ENCODE measurements around the gene CBFA2T2. TPM values are rescaled to one million over a fixed set of nuclear protein-coding genes. Genes with fewer than 3 reads are reported as not detected.

CBFA2T2 gene
- total RNA-seq, 2 experiments from 2014 or later, result 17.9 to 18.6 TPM

GRCh38 chr20:33655164-33655563, 165.3 kb downstream of the CBFA2T2 start:
- H3K27me3 ChIP-seq (ENCODE audit: control insufficient read depth in 1 of 2, insufficient read depth in 2 of 2, low read length in 2 of 2), result no peaks in the 10 kb centered on the region
- POLR2A ChIA-PET, result no interaction called here
- no peak for TF ChIP-seq CTCF (IDR thresholded peaks at IDR 0.05)
- H3K4me3 ChIP-seq (ENCODE audit: low read length), result no peak overlapping the region
- no peak for ATAC-seq (ENCODE audit: poor library complexity)
- Mint-ChIP-seq H3K4me1 (ENCODE audit: low read depth) (no peaks in the 10 kb centered on the region), H3K27me3 (no peaks in the 10 kb centered on the region), H3K27ac (no peak overlapping the region), H3K9me3 (no peaks in the 10 kb centered on the region), H3K4me3 (no peak overlapping the region), H3K36me3 (ENCODE audit: low read depth) (no peaks in the 10 kb centered on the region)
- no peaks in the 10 kb centered on the region for H3K36me3 ChIP-seq (ENCODE audit: insufficient read depth, low read length)
- DNase-seq, result no peak
- H3K9me3 ChIP-seq (ENCODE audit: control insufficient read depth in 1 of 2, insufficient read depth in 1 of 2, low read length in 2 of 2), result no peaks in the 10 kb centered on the region
- no peak overlapping the region for H3K27ac ChIP-seq (ENCODE audit: low read depth in 1 of 2, low read length in 2 of 2)
- no peaks in the 10 kb centered on the region for H3K4me1 ChIP-seq (ENCODE audit: insufficient read depth, low read length)
- CTCF ChIA-PET, result no interaction called here
- intact Hi-C loops (cut with DNase I, micrococcal nuclease), result no loop called here

GRCh38 chr20:33656010-33656782, 166.3 kb downstream of the CBFA2T2 start:
- no peak for TF ChIP-seq CTCF (IDR thresholded peaks at IDR 0.05)
- H3K4me1 ChIP-seq (ENCODE audit: insufficient read depth, low read length), result no peaks in the 10 kb centered on the region
- no peak for ATAC-seq (ENCODE audit: poor library complexity)
- no peak overlapping the region for H3K4me3 ChIP-seq (ENCODE audit: low read length)
- H3K27ac ChIP-seq (ENCODE audit: low read depth in 1 of 2, low read length in 2 of 2), result no peak overlapping the region
- POLR2A ChIA-PET, result interaction anchor here (0.7 kb wide), 1 partner anchor 8 kb away, joined by 3 read pairs; no protein-coding TSS in a partner anchor
- H3K27me3 ChIP-seq (ENCODE audit: control insufficient read depth in 1 of 2, insufficient read depth in 2 of 2, low read length in 2 of 2), result no peaks in the 10 kb centered on the region
- no peaks in the 10 kb centered on the region for H3K36me3 Mint-ChIP-seq (ENCODE audit: low read depth)
- H3K36me3 ChIP-seq (ENCODE audit: insufficient read depth, low read length), result no peaks in the 10 kb centered on the region
- H3K9me3 Mint-ChIP-seq, result no peaks in the 10 kb centered on the region
- H3K4me1 Mint-ChIP-seq (ENCODE audit: low read depth), result no peaks in the 10 kb centered on the region
- no peak for DNase-seq
- H3K27me3 Mint-ChIP-seq, result no peaks in the 10 kb centered on the region
- H3K9me3 ChIP-seq (ENCODE audit: control insufficient read depth in 1 of 2, insufficient read depth in 1 of 2, low read length in 2 of 2), result no peaks in the 10 kb centered on the region
- no peak overlapping the region for H3K4me3 Mint-ChIP-seq
- no peak overlapping the region for H3K27ac Mint-ChIP-seq
- CTCF ChIA-PET, result no interaction called here
- intact Hi-C loops (cut with DNase I, micrococcal nuclease), result no loop called here

GRCh38 chr20:33656783-33657703, 167.1 kb downstream of the CBFA2T2 start:
- no peaks in the 10 kb centered on the region for H3K9me3 Mint-ChIP-seq

More at GRCh38 chr20:33656783-33657703, 167.1 kb downstream of the CBFA2T2 start:
- H3K27ac Mint-ChIP-seq, result no peak overlapping the region
- no peak for ATAC-seq (ENCODE audit: poor library complexity)
- H3K4me1 Mint-ChIP-seq (ENCODE audit: low read depth), result no peaks in the 10 kb centered on the region
- intact Hi-C loops (cut with DNase I, micrococcal nuclease), result no loop called here
- Histone ChIP-seq H3K36me3 (ENCODE audit: insufficient read depth, low read length) (no peaks in the 10 kb centered on the region), H3K27me3 (ENCODE audit: control insufficient read depth in 1 of 2, insufficient read depth in 2 of 2, low read length in 2 of 2) (no peaks in the 10 kb centered on the region), H3K4me3 (ENCODE audit: low read length) (no peak overlapping the region), H3K9me3 (ENCODE audit: control insufficient read depth in 1 of 2, insufficient read depth in 1 of 2, low read length in 2 of 2) (no peaks in the 10 kb centered on the region), H3K4me1 (ENCODE audit: insufficient read depth, low read length) (no peaks in the 10 kb centered on the region), H3K27ac (ENCODE audit: low read depth in 1 of 2, low read length in 2 of 2) (no peak overlapping the region)
- POLR2A ChIA-PET, result interaction anchor here (0.7 kb wide), 1 partner anchor 7 kb away, joined by 3 read pairs; no protein-coding TSS in a partner anchor
- no peak for TF ChIP-seq CTCF (IDR thresholded peaks at IDR 0.05)
- DNase-seq, result no peak
- H3K27me3 Mint-ChIP-seq, result no peaks in the 10 kb centered on the region
- H3K36me3 Mint-ChIP-seq (ENCODE audit: low read depth), result no peaks in the 10 kb centered on the region
- no peak overlapping the region for H3K4me3 Mint-ChIP-seq
- CTCF ChIA-PET, result no interaction called here

All from CD4-positive, alpha-beta T cell (primary cell).